DOHH2 (cell line): ENCODE measurements around the gene ANKHD1.

Experiments
- H3F3A ChIP-seq: fragments of 200-600 bp; sonication (generic), shearing (Covaris generic); 2 replicates; pipeline ENCODE4 v1.6.0; 2016; ENCODE audit warnings: antibody characterized with exemption, mild to moderate bottlenecking; ENCODE audit not compliant: control insufficient read depth, insufficient read depth
- H3K27ac ChIP-seq: fragments of 200-600 bp; sonication (generic); 2 replicates; pipeline ENCODE4 v1.5.1; 2014; ENCODE audit warnings: low read depth, mild to moderate bottlenecking, low read length, moderate library complexity
- H3K27me3 ChIP-seq: fragments of 200-600 bp; sonication (generic); 2 replicates; pipeline ENCODE4 v1.6.1; 2014; ENCODE audit warnings: mild to moderate bottlenecking, low read length, mixed read lengths; ENCODE audit not compliant: control insufficient read depth
- H3K36me3 ChIP-seq: fragments of 200-600 bp; sonication (generic); 2 replicates; pipeline ENCODE4 v1.6.1; 2014; ENCODE audit warnings: mild to moderate bottlenecking, low read length, moderate library complexity, mixed read lengths; ENCODE audit not compliant: control insufficient read depth
- H3K4me1 ChIP-seq: fragments of 200-600 bp; sonication (generic); 2 replicates; pipeline ENCODE4 v1.6.1; 2014; ENCODE audit warnings: mild to moderate bottlenecking, low read length, mixed read lengths; ENCODE audit not compliant: control insufficient read depth
- H3K4me2 ChIP-seq: fragments of 200-600 bp; sonication (generic); 2 replicates; pipeline ENCODE4 v1.6.0; 2014; ENCODE audit warnings: mild to moderate bottlenecking, low read length, moderate library complexity
- H3K4me3 ChIP-seq: fragments of 200-600 bp; sonication (generic); 2 replicates; pipeline ENCODE4 v1.5.1; 2014; ENCODE audit warnings: mild to moderate bottlenecking, low read length, mixed read lengths
- H3K79me2 ChIP-seq: fragments of 200-600 bp; sonication (generic); 2 replicates; pipeline ENCODE4 v1.6.1; 2014; ENCODE audit warnings: mild to moderate bottlenecking, low read length, mixed read lengths; ENCODE audit not compliant: control insufficient read depth
- H3K9me2 ChIP-seq: fragments of 200-600 bp; sonication (generic); replicated peaks from 2 replicates; pipeline ENCODE4 v1.6.1; 2014; ENCODE audit warnings: mild to moderate bottlenecking, low read length, mixed read lengths; ENCODE audit not compliant: control insufficient read depth
- H3K9me3 ChIP-seq: fragments of 200-600 bp; sonication (generic); 2 replicates; pipeline ENCODE4 v1.6.1; 2014; ENCODE audit warnings: antibody characterized with exemption, low read length, mixed read lengths; ENCODE audit not compliant: control insufficient read depth, insufficient read depth
- H4K20me1 ChIP-seq: fragments of 200-600 bp; sonication (generic); 2 replicates; pipeline ENCODE4 v1.6.0; 2014; ENCODE audit warnings: low read depth, mild to moderate bottlenecking, antibody characterized with exemption, low read length, moderate library complexity; ENCODE audit not compliant: control insufficient read depth, insufficient read depth
- EZH2phosphoT487 ChIP-seq: fragments of 200-600 bp; sonication (generic); IDR thresholded peaks from 2 replicates; pipeline ENCODE4 v1.6.1; 2017; ENCODE audit warnings: borderline replicate concordance, mild to moderate bottlenecking, antibody characterized with exemption, low read length, moderate library complexity, mixed read lengths
- TF ChIP-seq, protein P1 (sequence below): fragments of 200-600 bp; sonication (generic); IDR thresholded peaks from one replicate; pipeline ENCODE4 v1.5.1; 2014; ENCODE audit warnings: antibody characterized with exemption, mild to moderate bottlenecking, low read depth, low read length; ENCODE audit not compliant: poor library complexity, severe bottlenecking

The ANKHD1 gene

DNA sequence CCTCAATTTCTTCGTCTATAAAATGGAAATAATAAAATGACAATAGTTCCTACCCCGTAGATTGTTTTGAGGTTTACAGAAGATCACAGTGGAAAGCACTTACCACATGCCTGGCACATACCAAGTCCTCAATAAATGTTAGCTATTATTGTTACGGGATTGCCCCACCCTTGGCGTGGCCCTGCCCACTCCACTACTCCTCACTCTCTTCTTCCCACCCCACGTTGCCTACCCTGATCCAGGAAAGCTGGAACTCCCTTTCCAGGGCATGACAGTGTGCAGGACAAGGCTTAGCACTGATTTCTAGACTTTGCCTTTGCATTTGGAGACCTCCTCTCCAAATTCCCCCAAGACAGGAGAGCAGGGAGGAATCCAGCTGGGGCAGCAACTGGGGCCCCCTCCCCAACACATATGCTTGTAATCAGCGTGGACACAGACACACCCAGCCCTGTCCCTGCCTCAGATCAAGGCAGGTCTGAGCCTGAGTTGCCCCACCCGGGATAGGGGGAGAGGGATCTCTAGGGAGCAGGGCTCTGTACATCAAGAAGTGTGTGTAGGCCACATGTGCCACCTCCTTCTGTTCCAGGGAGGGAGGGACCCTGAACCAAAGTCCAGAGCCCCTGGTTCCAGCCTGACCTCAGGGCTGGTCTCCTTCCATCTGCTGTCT is 34.9 kb upstream of the ANKHD1 start:
- Histone ChIP-seq H3K27ac (no peak overlapping the region), H3K4me3 (no peak overlapping the region), H3K27me3 (no peaks in the 10 kb centered on the region), H3K4me1 (peaks cover 9% of the 10 kb centered on the region; the same call in 1 of the 2 replicates), H3K9me2 (no peaks in the 10 kb centered on the region), H3K36me3 (no peaks in the 10 kb centered on the region), H4K20me1 (no peaks in the 10 kb centered on the region), H3K79me2 (no peaks in the 10 kb centered on the region), H3K4me2 (no peak overlapping the region), H3K9me3 (no peaks in the 10 kb centered on the region), H3F3A (no peaks in the 10 kb centered on the region)
- TF ChIP-seq EZH2phosphoT487, result no peak
- TF ChIP-seq, protein P1, sequence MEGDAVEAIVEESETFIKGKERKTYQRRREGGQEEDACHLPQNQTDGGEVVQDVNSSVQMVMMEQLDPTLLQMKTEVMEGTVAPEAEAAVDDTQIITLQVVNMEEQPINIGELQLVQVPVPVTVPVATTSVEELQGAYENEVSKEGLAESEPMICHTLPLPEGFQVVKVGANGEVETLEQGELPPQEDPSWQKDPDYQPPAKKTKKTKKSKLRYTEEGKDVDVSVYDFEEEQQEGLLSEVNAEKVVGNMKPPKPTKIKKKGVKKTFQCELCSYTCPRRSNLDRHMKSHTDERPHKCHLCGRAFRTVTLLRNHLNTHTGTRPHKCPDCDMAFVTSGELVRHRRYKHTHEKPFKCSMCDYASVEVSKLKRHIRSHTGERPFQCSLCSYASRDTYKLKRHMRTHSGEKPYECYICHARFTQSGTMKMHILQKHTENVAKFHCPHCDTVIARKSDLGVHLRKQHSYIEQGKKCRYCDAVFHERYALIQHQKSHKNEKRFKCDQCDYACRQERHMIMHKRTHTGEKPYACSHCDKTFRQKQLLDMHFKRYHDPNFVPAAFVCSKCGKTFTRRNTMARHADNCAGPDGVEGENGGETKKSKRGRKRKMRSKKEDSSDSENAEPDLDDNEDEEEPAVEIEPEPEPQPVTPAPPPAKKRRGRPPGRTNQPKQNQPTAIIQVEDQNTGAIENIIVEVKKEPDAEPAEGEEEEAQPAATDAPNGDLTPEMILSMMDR, result no peak

DNA sequence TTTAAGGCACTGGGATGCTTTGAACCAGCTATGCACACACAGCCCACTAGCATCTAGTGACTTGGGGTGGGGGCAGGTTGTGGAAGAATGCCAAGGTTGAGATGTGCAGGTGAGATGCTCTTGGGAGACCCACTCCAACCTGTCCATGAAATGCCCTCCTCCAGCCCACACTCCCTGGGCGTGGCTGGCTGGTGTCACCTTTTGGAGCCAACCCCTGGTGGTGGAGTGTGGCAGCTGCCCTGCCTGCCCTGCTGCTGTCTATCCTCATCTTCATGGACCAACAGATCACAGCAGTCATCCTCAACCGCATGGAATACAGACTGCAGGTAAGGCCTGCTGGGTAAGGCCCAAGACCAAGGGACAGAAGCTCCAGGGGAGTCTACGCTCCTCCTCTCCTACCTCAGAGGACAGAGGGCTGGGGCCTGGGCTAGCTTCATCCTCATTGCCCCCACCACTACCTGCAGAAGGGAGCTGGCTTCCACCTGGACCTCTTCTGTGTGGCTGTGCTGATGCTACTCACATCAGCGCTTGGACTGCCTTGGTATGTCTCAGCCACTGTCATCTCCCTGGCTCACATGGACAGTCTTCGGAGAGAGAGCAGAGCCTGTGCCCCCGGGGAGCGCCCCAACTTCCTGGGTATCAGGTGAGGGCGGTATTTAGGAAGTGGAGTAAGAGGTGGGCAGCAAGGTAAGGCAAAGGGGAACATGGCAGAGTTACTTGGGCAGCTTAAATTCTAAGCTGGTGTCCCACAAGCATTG is 34.2 kb upstream of the ANKHD1 start:
- H3K9me2 ChIP-seq, result no peaks in the 10 kb centered on the region
- H3K36me3 ChIP-seq, result no peaks in the 10 kb centered on the region
- TF ChIP-seq, protein P1, result no peak
- no peak for TF ChIP-seq EZH2phosphoT487
- H3K4me3 ChIP-seq, result no peak overlapping the region
- H4K20me1 ChIP-seq, result no peaks in the 10 kb centered on the region
- H3F3A ChIP-seq, result no peaks in the 10 kb centered on the region
- H3K79me2 ChIP-seq, result no peaks in the 10 kb centered on the region
- no peaks in the 10 kb centered on the region for H3K9me3 ChIP-seq
- H3K27ac ChIP-seq, result no peak overlapping the region
- no peak overlapping the region for H3K4me2 ChIP-seq
- no peaks in the 10 kb centered on the region for H3K27me3 ChIP-seq
- peaks cover 9% of the 10 kb centered on the region; the same call in 1 of the 2 replicates for H3K4me1 ChIP-seq

DNA sequence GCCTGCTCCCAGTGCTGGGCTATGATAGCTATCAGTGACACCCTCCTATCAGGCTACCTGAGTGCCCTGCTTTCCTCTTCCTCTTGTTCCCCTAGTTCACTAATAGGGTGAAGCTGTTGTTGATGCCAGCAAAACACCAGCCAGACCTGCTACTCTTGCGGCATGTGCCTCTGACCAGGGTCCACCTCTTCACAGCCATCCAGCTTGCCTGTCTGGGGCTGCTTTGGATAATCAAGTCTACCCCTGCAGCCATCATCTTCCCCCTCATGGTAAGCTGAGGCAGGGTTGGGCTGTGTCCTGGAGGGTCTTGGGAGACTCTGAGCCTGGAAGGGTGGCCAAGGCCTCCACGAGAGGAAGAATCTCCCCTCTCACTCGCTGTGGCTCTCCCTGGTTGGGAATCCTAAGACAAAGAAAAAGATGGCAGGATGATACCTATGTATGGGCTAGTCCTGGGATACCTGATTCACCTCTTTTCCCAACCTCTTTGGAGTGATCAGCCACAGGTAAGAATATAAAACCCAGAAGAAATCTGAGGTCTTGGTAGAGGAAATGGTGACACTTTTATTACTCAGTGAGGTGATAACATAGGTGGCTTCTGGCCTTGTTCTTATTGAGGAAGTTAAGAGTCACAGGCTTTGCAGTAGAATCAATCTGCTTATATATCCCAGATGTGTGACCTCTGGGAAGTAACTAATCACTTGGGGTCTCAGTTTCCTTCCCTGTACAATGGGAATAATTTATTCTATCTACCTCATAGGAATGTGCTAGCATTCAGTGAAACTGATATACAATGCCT is 30.1 kb upstream of the ANKHD1 start:
- Histone ChIP-seq H3K27ac (no peak overlapping the region), H3K4me1 (no peaks in the 10 kb centered on the region), H4K20me1 (no peaks in the 10 kb centered on the region), H3K4me2 (no peak overlapping the region), H3K9me2 (no peaks in the 10 kb centered on the region), H3F3A (no peaks in the 10 kb centered on the region), H3K36me3 (no peaks in the 10 kb centered on the region), H3K79me2 (no peaks in the 10 kb centered on the region), H3K4me3 (no peak overlapping the region), H3K9me3 (no peaks in the 10 kb centered on the region), H3K27me3 (no peaks in the 10 kb centered on the region)
- TF ChIP-seq EZH2phosphoT487, result no peak
- TF ChIP-seq, protein P1, result no peak
